Mesodermal cell (in vitro differentiated cells): ENCODE measurements around the gene EIF4ENIF1.
"Not testable (repeated sequence)": the region's sequence is repeated elsewhere in the genome, so short reads cannot be mapped to it uniquely, and the experiment has no call there.

Source experiments
- H3K27ac ChIP-seq: 2 replicates; pipeline ENCODE4 v1.7.0; 2013; ENCODE audit warnings: mild to moderate bottlenecking, low read depth, low read length, moderate library complexity; ENCODE audit not compliant: severe bottlenecking
- H3K36me3 ChIP-seq: 2 replicates; pipeline ENCODE4 v1.7.1; 2013; ENCODE audit warnings: mild to moderate bottlenecking, low read length, moderate library complexity; ENCODE audit not compliant: control insufficient read depth, insufficient read depth
- H3K4me1 ChIP-seq: one replicate; pipeline ENCODE4 v1.7.1; 2013; ENCODE audit warnings: mild to moderate bottlenecking, low read length; ENCODE audit not compliant: insufficient read depth, control insufficient read depth, poor library complexity, severe bottlenecking
- H3K4me3 ChIP-seq: 2 replicates; pipeline ENCODE4 v1.7.0; 2013; ENCODE audit warnings: low read length, control low read depth, mild to moderate bottlenecking; ENCODE audit not compliant: insufficient read depth, poor library complexity, severe bottlenecking; ENCODE audit errors: extremely low read depth
- H3K9me3 ChIP-seq: 2 replicates; pipeline ENCODE4 v1.7.1; 2013; ENCODE audit warnings: mild to moderate bottlenecking, low read length, moderate library complexity; ENCODE audit not compliant: control insufficient read depth
- whole genome bisulfite sequencing, 2 experiments: methylation state at CpG; one replicate each; pipeline ENCODE4 v1.1.5; 2013; ENCODE audit warnings: missing lambda C conversion rate in 2 of 2; ENCODE audit not compliant: insufficient coverage in 2 of 2; 5-methylcytosine and 5-hydroxymethylcytosine counted together

Gene EIF4ENIF1

DNA sequence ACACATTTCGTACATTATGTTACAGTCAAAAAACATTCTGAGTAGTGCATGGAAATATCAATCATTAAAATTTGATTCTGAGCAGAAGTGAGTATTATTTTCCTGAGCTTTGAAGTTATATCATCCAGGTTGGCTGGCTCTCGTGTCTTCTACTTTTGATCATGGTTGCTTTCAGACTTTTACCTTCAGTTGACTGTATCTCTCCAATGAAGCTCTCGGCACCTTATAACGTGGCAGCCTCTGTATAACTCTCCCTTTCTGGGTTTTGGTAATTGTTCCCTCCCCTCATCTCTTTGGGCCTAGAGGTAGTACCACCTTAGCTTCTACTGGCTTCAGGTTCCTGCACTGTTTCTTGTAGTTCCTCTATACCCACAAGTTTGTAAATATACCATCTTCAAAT is 18.9 kb upstream of the EIF4ENIF1 start:
- WGBS, 2 experiments, result 92 to 97% methylated on average over 3 of the region's 4 CpGs
- no peaks in the 10 kb centered on the region for H3K9me3 ChIP-seq
- H3K4me1 ChIP-seq, result no peaks in the 10 kb centered on the region
- H3K4me3 ChIP-seq, result no peak overlapping the region
- H3K27ac ChIP-seq, result no peak overlapping the region
- H3K36me3 ChIP-seq, result peaks cover 11% of the 10 kb centered on the region

DNA sequence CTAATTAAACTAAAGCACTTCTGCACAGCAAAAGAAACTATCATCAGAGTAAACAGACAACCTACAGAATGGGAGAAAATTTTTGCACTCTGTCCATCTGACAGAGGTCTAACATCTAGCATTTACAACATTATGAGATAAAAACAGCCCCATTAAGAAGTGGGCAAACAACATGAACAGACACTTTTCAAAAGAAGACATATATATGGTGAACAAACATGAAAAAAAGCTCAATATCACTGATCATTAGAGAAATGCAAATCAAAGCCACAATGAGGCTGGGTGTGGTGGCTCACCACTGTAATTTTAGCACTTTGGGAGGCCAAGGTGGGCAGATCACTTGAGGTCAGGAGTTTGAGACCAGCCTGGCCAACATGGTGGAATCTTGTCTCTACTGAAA is 17.9 kb upstream of the EIF4ENIF1 start:
- not testable (repeated sequence) for H3K27ac ChIP-seq

DNA sequence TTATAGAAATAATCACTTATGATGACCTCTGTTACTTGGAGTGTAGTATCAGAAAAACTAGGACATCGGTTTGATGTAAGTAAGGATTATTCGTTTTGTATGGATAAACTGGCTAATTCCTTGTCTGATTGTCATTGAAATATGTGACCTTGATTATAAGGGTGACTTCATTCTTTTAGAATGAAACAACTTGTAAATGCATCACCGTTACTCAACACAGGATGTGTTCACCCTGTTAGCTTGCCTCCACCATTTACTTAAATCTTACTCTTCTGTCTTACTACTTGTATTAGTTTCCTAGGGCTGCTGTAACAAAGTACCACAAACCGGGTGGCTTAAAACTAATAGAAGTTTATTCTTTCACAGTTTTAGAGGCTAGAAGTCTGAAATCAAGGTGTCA is 14.6 kb upstream of the EIF4ENIF1 start:
- no peaks in the 10 kb centered on the region for H3K9me3 ChIP-seq
- WGBS, 2 experiments, result 100% methylated on average over 1 to 4 of the region's 4 CpGs
- no peaks in the 10 kb centered on the region for H3K4me1 ChIP-seq
- peaks cover 12% of the 10 kb centered on the region for H3K36me3 ChIP-seq
- no peak overlapping the region for H3K27ac ChIP-seq
- no peak overlapping the region for H3K4me3 ChIP-seq

More for the DNA sequence above, 17.9 kb upstream of the EIF4ENIF1 start:
- not testable (repeated sequence) for H3K9me3 ChIP-seq, H3K4me3 ChIP-seq, H3K4me1 ChIP-seq
- peaks cover 11% of the 10 kb centered on the region for H3K36me3 ChIP-seq

DNA sequence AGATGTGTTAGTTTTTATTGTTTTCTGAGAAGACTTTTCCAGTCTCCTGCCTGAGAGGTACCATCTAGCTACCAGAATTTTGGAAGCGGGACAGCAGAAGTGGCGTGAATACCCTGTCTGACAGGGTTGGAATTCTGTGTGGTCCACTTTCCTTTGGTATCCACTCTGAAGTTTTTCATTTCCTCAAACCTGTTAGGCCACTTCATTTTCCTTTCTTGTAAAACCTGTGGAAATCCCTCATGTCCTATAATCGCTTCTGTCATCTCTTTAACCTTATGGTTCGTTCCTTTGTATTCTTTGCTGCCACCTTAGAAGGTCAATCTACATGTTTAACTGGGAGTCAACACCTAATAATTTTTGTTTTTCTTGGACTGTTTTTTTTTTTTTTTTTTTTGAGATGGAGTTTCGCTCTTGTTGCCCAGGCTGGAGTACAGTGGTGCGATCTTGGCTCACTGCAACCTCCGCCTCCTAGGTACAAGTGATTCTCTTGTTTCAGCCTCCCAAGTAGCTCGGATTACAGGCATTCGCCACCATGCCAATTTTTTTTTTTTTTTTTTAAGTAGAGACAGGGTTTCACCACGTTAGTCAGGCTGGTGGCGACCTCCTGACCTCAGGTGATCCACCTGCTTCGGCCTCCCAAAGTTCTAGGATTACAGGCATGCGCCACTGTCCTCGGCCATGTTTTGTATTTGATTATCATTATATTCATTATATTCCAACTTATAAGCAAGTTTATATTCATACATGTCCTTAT is 13.7 kb upstream of the EIF4ENIF1 start:
- H3K27ac ChIP-seq, result no peak overlapping the region
- H3K9me3 ChIP-seq, result no peaks in the 10 kb centered on the region
- no peak overlapping the region for H3K4me3 ChIP-seq
- no peaks in the 10 kb centered on the region for H3K4me1 ChIP-seq
- WGBS, 2 experiments, result 86 to 94% methylated on average over 8 to 10 of the region's 14 CpGs
- H3K36me3 ChIP-seq, result peaks cover 18% of the 10 kb centered on the region

DNA sequence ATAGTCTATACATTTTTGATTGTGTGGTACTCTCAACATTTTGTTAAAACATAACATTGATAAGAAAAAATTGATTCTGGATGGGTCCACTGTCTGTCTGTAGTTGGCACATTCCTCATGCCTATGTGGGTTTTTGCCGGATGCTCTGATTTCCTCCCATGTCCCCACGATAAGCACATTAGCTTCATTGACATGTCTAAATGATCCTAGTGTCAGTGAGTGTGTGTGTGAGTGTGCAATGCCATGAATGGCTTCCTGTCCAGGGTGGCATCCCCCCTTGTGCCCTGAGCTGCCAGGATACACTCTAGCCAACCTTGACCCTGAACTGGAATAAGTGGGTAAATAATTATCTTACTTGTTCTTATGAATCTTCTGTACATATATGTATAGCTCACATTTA is 12.1 kb upstream of the EIF4ENIF1 start:
- no peaks in the 10 kb centered on the region for H3K4me1 ChIP-seq
- WGBS, 2 experiments, result 100% methylated on average over 1 of the region's 2 CpGs; no CpG with 5 or more reads in 1 of the 2 experiments
- H3K4me3 ChIP-seq, result no peak overlapping the region
- H3K36me3 ChIP-seq, result peaks cover 18% of the 10 kb centered on the region
- H3K9me3 ChIP-seq, result peaks cover 9% of the 10 kb centered on the region
- no peak overlapping the region for H3K27ac ChIP-seq

DNA sequence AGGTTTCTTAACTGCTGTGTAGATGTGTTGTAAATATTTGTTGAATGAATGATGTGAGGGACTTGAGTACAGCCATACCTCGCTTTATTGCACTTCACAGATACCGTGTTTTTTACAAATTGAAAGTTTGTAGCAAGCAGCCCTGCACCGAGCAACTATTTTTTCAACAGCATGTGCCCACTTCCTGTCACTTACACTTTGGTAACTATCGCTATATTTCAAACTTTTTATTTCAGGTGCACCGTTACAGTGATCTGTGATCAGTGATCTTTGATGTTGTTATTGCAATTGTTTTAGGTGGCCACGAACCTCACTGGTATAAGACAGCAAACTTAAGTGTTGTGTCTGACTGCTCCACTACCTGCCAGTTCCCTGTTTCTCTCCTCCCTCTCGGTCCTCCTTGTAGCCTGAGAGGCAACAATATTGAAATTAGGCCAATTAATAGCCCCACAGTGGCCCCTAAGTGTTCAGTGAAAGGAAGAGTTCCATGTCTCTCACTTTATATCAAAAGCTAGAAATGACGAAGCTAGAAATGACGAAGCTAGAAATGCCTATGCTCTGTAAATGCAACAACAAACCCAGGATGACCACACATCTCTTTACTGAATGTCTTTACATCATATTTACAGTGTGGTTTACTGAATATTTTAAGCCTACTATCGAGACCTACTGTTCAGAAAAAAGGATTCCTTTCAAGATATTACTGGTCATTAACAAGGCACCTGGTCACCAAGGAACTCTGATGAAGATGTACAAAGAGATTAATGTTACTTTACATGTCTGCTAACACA is 7.7 kb upstream of the EIF4ENIF1 start:
- Histone ChIP-seq H3K27ac (no peak overlapping the region), H3K4me3 (peak overlapping the region; percentile 75), H3K36me3 (peaks cover 18% of the 10 kb centered on the region), H3K4me1 (no peaks in the 10 kb centered on the region), H3K9me3 (peaks cover 9% of the 10 kb centered on the region)
- 87 to 94% methylated on average over 3 to 4 of the region's 10 CpGs for WGBS, 2 experiments

DNA sequence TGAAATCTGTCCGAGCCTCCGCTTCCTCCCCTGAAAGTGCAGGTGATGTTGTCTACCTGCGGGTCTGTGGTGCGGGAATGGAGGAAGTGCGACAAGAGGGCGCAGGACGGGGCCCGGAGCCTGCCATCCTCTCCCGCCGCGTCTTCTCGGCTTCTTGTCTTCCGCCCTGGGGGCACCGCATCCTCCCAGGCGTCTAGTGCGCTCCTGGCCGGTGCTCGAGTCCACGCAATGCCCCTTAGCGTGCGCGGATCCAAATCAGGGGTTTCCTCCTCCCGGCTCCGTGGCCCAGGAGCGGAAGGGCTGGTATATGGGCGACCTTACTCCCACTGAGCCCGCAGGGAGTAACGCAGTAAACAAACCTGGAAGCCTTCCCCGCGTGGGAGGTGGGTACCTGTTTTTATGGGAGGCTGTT is 7.1 kb upstream of the EIF4ENIF1 start:
- Histone ChIP-seq H3K27ac (no peak overlapping the region), H3K36me3 (peaks cover 18% of the 10 kb centered on the region), H3K4me1 (no peaks in the 10 kb centered on the region), H3K4me3 (peak overlapping the region; percentile 75), H3K9me3 (peaks cover 9% of the 10 kb centered on the region)
- 8 to 9% methylated on average over 27 to 29 of the region's 30 CpGs for WGBS, 2 experiments

DNA sequence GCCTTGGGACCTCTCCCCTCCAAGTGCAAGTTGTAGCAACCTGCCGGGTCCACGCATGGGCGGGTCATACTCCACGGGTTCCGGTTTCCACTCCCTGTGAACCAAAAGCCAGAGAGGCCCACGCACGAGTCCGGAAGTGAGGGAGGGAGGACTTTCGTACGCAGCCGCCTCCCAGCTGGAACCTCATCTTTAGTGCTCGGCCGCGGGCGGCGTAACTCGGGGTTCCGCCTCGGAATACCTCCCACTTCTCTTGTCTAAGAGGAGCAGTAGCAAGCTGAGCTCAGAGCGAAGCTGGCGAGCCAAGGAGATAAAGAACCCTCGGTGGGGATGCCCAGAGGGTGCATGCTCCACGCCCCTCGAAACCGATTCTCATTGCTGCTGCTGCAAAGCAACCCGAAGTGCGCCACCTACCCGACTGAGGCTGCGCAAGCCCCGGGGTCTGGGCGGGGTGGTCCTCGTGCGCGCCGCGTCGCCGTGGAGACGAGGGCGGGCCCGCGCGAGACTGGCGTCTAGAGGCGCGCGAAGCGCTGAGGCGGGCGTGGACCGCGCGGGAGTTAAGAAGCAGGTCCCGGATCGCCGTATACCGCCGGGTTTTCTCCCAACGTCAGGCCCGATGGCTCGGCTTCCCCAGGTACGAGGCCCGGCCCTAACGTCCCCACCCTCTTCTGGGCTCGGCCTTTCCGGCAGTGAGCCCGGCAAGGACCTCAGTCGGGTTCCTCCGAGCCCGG is 6.5 kb upstream of the EIF4ENIF1 start, which contains the start of gene SFI1:
TSS of gene SFI1 (plus strand) at position 530 of the 728 bp plus-strand sequence. CDS start 11,749 bp downstream, outside the sequence.
- Histone ChIP-seq H3K36me3 (peaks cover 18% of the 10 kb centered on the region), H3K9me3 (peaks cover 9% of the 10 kb centered on the region), H3K4me3 (peak within 1 kb of the TSS; percentile 75), H3K27ac (peak within 1 kb of the TSS; percentile 43), H3K4me1 (peaks cover 3% of the 10 kb centered on the region)
- 0% methylated on average over 62 of the region's 70 CpGs for WGBS, 2 experiments

DNA sequence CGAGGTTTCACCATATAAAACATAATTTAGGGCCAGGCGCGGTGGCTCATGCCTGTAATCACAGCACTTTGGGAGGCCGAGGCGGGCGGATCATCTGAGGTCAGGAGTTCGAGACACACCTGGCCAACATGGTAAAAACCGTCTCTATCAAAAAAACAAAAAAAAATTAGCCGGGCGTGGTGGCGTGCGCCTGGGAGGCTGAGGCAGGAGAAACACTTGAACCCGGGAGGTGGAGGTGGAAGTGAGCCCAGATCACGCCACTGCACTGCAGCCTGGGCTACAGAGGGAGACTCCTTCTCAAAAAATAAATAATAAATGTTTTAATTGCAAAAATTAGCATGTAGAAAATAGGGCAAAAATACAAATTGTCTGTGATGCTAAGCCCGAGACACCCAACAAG is 5.7 kb upstream of the EIF4ENIF1 start:
- peaks cover 10% of the 10 kb centered on the region for H3K36me3 ChIP-seq
- H3K27ac ChIP-seq, result no peak overlapping the region
- peak overlapping the region; percentile 75 for H3K4me3 ChIP-seq
- 91 to 93% methylated on average over 4 to 6 of the region's 15 CpGs for WGBS, 2 experiments
- H3K4me1 ChIP-seq, result peaks cover 10% of the 10 kb centered on the region
- peaks cover 9% of the 10 kb centered on the region for H3K9me3 ChIP-seq

DNA sequence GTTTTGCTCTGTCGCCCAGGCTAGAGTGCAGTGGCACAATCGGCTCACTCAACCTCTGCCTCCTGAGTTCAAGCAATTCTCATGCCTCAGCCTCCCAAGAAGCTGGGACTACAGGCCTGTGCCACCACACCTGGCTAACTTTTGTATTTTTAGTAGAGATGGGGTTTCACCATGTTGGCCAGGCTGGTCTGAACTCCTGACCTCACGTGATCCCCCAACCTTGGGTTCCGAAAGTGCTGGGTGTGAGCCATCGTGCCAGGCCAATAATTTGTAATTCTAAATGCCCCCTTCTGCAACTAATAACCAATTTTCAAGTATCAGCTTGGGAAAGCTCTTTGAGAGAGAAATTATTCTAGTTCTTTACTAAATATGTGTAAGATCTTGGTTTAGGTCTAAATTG is 3.7 kb upstream of the EIF4ENIF1 start:
- 97 to 100% methylated on average over 5 of the region's 5 CpGs for WGBS, 2 experiments
- not testable (repeated sequence) for H3K27ac ChIP-seq, H3K4me3 ChIP-seq, H3K9me3 ChIP-seq, H3K36me3 ChIP-seq, H3K4me1 ChIP-seq
